Ovary (tissue), 3 donors: ENCODE results near the gene PLCB4.

Experiments used
- CTCF ChIP-seq, 3 donors: fragments of 450-650 bp in 2 of 3; fragments of 200-600 bp in 1 of 3; IDR thresholded peaks; one replicate each; pipeline versions ENCODE4 v1.5.1 to v1.8.0; 2016 to 2022; ENCODE audit warnings: antibody characterized with exemption in 3 of 3, mild to moderate bottlenecking in 1 of 3
- POLR2A ChIP-seq: fragments of 450-650 bp; IDR thresholded peaks from one replicate; pipeline ENCODE4 v1.6.1; 2017; ENCODE audit warnings: antibody characterized with exemption, mild to moderate bottlenecking, moderate library complexity
- donor health status: DM: no; HTN: no; CAD: no.

GRCh38 chr20:9349249-9349648 lies 280.4 kb downstream of the PLCB4 start:
- TF ChIP-seq POLR2A, result no peak
- no peak for TF ChIP-seq CTCF (IDR thresholded peaks at IDR 0.05)
